ENCODE data around the gene PHACTR3. TPM values are rescaled to one million over a fixed set of nuclear protein-coding genes. Genes with fewer than 3 reads are reported as not detected.

The PHACTR3 gene
- total and polyA plus RNA-seq, 4 donors, result 0.14 to 0.42 (median 0.17) TPM

DNA sequence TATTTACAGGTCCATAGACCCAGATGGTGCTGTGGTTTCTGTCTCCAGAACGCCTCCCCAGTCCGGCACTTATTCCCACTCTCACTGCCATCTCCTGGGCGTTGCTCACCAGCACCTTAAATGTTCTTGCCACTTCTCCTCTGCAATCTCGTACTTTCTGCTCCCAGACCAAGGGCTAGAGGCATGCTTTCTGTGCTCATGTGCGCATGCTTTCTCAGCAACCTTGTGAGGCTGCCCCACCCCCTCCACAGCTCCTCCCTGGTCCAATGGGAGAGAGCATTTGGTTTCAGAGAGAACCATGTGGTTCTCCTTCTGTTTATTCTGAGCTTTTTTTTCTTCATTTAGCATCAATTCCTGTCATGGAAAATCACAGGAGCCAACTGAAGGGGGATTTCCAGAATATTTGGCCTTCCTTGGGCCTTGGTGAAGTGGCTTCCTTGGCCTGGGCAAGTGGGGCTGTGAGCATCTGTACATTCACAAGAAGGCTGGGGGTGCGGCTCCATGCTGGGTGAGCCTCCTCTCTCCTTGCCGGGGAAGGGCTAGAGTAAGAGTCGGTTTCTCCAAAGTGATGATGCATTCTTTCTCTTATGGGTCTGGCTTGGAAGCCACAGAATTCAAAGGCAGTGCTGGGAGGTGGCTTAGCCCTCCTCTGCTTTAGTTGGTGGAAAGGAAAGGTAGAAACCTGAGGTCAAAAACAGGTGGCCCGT lies 66.6 kb downstream of the PHACTR3 start:
- no peak overlapping the region for H3K27ac ChIP-seq (ENCODE audit: low read depth in 1 of 2, low read length in 2 of 2)
- H3K9me3 ChIP-seq (ENCODE audit: control insufficient read depth in 4 of 4, low read length in 3 of 4), result no peaks in the 10 kb centered on the region
- peak; percentile 16 for DNase-seq (ENCODE audit: low spot score)
- H3K36me3 ChIP-seq (ENCODE audit: control insufficient read depth in 4 of 4, insufficient read depth in 3 of 4, low read depth in 1 of 4, low read length in 3 of 4), result no peaks in the 10 kb centered on the region
- H3K27me3 ChIP-seq (ENCODE audit: control insufficient read depth in 4 of 4, insufficient read depth in 4 of 4, low read length in 3 of 4), result no peaks in the 10 kb centered on the region
- 74% methylated on average over 9 of the region's 9 CpGs for WGBS
- H3K4me1 ChIP-seq (ENCODE audit: control insufficient read depth in 4 of 4, insufficient read depth in 4 of 4, low read length in 3 of 4), result no peaks in the 10 kb centered on the region
- no peak overlapping the region for H3K9ac ChIP-seq (ENCODE audit: low read depth in 1 of 2, low read length in 2 of 2)
- no peak overlapping the region for H3K4me3 ChIP-seq (ENCODE audit: low read depth in 1 of 3, low read length in 3 of 3)
- no peak for TF ChIP-seq SP1 (IDR thresholded peaks at IDR 0.05)
- TF ChIP-seq, protein P1, sequence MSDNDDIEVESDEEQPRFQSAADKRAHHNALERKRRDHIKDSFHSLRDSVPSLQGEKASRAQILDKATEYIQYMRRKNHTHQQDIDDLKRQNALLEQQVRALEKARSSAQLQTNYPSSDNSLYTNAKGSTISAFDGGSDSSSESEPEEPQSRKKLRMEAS (IDR thresholded peaks at IDR 0.05), result no peak
- TF ChIP-seq FOXA1 (IDR thresholded peaks at IDR 0.05), result no peak
- TF ChIP-seq, protein P2, sequence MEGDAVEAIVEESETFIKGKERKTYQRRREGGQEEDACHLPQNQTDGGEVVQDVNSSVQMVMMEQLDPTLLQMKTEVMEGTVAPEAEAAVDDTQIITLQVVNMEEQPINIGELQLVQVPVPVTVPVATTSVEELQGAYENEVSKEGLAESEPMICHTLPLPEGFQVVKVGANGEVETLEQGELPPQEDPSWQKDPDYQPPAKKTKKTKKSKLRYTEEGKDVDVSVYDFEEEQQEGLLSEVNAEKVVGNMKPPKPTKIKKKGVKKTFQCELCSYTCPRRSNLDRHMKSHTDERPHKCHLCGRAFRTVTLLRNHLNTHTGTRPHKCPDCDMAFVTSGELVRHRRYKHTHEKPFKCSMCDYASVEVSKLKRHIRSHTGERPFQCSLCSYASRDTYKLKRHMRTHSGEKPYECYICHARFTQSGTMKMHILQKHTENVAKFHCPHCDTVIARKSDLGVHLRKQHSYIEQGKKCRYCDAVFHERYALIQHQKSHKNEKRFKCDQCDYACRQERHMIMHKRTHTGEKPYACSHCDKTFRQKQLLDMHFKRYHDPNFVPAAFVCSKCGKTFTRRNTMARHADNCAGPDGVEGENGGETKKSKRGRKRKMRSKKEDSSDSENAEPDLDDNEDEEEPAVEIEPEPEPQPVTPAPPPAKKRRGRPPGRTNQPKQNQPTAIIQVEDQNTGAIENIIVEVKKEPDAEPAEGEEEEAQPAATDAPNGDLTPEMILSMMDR (IDR thresholded peaks at IDR 0.05; ENCODE audit: low read depth, low read length, missing input control), result no peak
- TF ChIP-seq, protein P3, sequence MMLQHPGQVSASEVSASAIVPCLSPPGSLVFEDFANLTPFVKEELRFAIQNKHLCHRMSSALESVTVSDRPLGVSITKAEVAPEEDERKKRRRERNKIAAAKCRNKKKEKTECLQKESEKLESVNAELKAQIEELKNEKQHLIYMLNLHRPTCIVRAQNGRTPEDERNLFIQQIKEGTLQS (IDR thresholded peaks at IDR 0.05), result no peak
- no peak for TF ChIP-seq TAF1 (conservative IDR thresholded peaks at IDR 0.05)

GRCh38 chr20:59671661-59672471 lies 67.5 kb downstream of the PHACTR3 start:
- WGBS, result 81% methylated on average over 16 of the region's 16 CpGs
- H3K9ac ChIP-seq (ENCODE audit: low read depth in 1 of 2, low read length in 2 of 2), result no peak overlapping the region

More at GRCh38 chr20:59671661-59672471, 67.5 kb downstream of the PHACTR3 start:
- Histone ChIP-seq H3K4me3 (ENCODE audit: low read depth in 1 of 3, low read length in 3 of 3) (no peak overlapping the region), H3K4me1 (ENCODE audit: control insufficient read depth in 4 of 4, insufficient read depth in 4 of 4, low read length in 3 of 4) (no peaks in the 10 kb centered on the region), H3K36me3 (ENCODE audit: control insufficient read depth in 4 of 4, insufficient read depth in 3 of 4, low read depth in 1 of 4, low read length in 3 of 4) (no peaks in the 10 kb centered on the region), H3K27ac (ENCODE audit: low read depth in 1 of 2, low read length in 2 of 2) (no peak overlapping the region), H3K9me3 (ENCODE audit: control insufficient read depth in 4 of 4, low read length in 3 of 4) (no peaks in the 10 kb centered on the region), H3K27me3 (ENCODE audit: control insufficient read depth in 4 of 4, insufficient read depth in 4 of 4, low read length in 3 of 4) (no peaks in the 10 kb centered on the region)
- DNase-seq (ENCODE audit: low spot score), result peak; percentile 16
- TF ChIP-seq HNF4G (IDR thresholded peaks at IDR 0.05), result no peak
- TF ChIP-seq REST (IDR thresholded peaks at IDR 0.05), result no peak
- TF ChIP-seq JUND (IDR thresholded peaks at IDR 0.05), result no peak
- TF ChIP-seq YY1 (IDR thresholded peaks at IDR 0.05), result no peak

All from liver (tissue), 9 donors.